Fibroblast of peridontal ligament (primary cell): Measurements from ENCODE around the gene TMEM18.
A peak's percentile ranks its signal among the peaks of the same experiment; 100 is the strongest.

Experiments used
- DNase-seq: peaks from one replicate; pipeline ENCODE4 v3.0.0-alpha.2; 2010; ENCODE audit errors: extremely low read depth

Gene TMEM18

DNA sequence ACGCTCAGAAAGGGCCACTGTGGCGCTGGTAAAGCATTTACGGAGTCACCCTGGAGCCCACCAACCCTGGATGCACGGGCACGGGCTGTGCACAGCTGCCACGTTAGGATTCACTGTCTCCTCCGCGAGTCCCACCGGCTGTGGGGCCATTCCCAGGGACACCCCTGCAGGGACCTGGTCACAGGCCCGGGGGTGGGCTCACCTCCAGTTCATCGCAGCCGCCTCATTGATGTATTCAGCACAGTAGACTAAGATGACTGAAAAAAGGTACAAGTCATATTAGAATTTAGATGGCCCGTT, 4.7 kb downstream of the TMEM18 start:
- no peak for DNase-seq

DNA sequence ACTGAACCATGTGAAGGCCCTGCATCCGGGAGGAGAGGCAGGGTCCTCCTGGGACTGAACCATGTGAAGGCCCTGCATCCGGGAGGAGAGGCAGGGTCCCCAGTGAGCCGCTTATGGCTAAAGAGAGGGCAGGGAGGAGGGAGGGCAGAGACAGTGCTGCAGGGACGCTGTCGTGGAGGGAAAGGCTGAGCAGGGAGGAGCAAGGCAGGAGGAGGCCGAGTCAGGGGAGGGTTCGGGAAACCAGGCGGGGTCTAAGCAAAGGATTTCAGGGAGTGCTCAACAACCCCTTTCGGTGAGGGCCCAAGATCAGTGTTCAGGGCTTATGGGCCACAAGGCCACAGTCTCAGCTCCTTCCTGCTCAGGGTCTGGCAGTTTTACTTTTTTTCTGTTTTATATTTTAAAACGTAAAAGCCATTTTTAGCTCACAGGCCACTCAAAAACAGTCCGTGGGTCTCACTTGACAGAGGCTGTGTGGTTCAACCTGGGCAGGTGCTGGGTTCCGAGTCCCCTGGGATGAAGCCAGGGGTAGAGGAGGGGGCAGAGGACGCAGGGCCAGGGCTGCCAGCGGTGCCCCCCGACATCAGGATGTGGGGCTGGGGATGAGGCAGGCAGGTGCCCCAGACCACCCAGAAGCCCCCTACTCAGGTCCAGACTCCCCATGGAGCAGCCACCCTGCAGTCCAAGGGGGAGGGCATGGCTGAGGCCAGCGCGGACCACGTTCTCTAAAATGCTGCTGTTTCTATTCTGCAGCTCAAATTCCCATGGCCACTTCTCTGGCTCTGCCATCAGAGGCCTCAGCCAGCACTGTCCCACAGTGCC, 5.2 kb downstream of the TMEM18 start:
- DNase-seq, result no peak

DNA sequence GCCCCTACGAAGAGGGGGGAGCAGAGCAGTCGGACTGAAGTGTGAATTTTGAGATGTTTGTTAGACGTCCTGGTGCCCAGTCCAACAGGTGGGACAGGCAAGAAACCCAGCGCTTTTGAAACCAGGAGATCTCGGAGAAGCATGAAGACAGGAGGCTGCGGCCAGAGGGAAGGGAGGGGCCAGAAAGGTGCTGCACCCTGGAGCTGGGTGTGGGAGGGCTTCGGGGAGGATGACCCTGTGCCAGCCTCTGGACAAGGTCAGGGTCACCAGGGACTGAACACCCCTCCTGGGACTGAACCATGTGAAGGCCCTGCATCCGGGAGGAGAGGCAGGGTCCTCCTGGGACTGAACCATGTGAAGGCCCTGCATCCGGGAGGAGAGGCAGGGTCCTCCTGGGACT, 6.1 kb downstream of the TMEM18 start:
- DNase-seq, result no peak

- no peak for DNase-seq
Measured at GRCh38 chr2:670637-671036, 6.6 kb downstream of the TMEM18 start.

- peak; percentile 58 for DNase-seq
Measured at GRCh38 chr2:669323-669722, 7.9 kb downstream of the TMEM18 start.

- no peak for DNase-seq
Measured at GRCh38 chr2:668000-668398, 9.2 kb downstream of the TMEM18 start.

GRCh38 chr2:667332-667999, 9.7 kb downstream of the TMEM18 start:
- peak; percentile 77 for DNase-seq

DNA sequence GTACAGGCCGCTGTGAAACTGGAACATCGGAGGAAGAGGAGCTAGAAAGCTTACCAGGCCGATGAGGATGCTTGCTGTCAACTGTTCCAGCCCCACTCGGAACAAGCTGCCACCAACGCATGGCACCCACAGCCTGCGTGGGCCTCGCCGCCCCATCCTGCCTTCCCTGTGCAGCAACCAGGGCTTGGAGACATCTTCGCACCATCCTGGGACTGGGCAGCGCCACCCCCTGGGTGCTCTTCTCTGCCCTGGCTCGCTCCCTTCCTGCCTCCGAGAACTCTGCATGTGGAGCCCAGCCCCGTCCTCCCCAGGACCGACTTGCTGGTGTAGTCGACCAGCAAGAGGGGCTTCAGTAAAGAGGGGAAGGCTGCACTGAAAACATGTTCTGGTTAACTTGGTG, 10.8 kb downstream of the TMEM18 start:
- no peak for DNase-seq

DNA sequence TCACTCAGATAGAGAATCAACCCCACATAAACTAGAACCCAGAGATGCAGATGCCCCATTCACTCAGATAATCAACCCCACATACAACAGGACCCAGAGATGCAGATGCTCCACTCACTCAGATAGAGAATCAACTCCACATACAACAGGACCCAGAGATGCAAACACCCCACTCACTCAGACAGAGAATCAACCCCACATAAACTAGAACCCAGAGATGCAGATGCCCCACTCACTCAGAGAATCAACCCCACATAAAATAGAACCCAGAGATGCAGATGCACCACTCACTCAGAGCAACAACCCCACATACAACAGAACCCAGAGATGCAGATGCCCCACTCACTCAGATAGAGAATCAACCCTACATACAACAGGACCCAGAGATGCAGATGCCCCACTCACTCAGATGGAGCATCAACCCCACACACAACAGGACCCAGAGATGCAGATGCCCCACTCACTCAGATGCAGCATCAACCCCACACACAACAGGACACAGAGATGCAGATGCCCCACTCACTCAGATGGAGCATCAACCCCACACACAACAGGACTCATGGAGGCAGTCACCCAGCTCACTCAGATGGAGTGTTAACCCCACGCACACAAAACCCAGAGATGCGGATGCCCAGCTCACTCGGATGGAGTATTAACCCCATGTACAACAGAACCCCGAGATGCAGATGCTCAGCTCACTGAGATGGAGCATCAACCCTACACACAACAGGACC, 11.7 kb downstream of the TMEM18 start:
- DNase-seq, result no peak

- no peak for DNase-seq
Measured at GRCh38 chr2:664063-664462, 13.1 kb downstream of the TMEM18 start.

DNA sequence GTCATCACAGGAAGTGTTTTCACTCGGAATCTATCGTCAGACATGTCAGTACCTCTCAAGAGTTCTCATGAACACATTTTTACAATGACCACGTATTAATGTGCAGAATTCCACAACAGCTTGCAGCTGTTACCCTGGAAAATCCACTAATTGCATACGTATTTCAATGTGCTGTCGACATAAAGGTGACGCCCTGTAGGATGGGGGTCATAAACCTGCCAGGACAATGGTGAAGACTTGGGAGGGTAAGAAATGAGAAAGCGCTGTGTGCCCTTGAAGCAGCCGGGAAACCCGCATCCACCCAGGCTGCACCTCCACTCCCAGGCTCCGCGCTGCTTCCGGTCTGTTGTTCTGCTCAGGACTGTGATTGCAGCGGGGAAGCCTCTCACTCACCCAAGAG, 14.0 kb downstream of the TMEM18 start:
- no peak for DNase-seq

GRCh38 chr2:661360-661635, 15.9 kb downstream of the TMEM18 start:
- DNase-seq, result no peak

DNA sequence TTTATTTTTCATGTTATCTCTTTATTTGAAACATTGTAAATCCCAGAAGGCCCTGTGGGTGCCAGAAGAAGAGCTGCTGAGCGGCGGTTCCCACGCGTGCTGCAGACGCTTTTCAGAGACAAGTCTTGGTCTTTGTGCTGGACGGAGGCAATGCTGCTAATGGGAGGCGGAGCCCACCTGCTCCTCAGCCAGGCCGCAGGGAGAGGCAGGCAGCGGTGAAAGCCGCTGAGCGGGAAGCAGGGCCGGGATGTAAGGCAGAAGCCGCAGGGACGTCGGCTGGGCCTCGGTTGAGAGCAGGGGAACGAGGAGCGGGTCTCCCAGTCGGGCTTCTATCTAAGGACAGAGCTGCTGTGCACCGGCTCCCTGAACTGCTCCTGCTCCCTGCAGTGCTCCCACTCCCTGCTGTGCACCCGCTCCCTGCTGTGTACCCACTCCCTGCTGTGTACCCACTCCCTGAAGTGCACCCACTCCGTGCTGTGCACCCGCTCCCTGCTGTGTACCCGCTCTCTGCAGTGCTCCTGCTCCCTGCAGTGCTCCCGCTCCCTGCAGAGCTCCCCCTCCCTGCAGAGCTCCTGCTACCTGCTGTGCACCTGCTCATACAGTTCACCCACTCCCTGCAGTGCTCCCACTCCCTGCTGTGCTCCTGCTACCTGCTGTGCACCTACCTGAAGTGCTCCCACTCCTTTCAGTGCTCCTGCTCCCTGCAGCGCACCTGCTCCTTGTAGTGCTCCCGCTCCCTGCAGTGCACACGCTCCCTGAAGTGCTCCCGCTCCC, 16.4 kb downstream of the TMEM18 start:
- no peak for DNase-seq

- DNase-seq, result no peak
Measured at GRCh38 chr2:660029-660428, 17.2 kb downstream of the TMEM18 start.

DNA sequence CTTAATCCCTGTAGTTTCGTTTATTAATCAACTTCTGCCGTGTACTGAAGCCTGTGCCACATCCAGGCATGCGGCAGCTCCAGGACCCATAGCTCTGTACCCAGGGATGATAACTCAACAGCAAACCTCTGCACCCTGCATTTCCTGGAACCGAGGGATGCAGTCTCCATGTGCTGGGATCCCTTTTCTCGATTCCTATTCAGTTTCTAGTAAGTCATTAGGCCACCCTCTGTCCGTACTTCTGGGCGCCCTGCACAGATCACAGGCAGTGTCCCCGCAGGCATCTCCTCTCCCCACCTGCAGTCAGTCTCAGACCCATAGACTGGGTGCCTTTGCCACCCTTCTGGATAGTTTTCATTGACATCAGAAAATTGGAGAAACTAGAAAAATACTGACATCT, 18.8 kb downstream of the TMEM18 start:
- no peak for DNase-seq

GRCh38 chr2:657766-658165, 19.4 kb downstream of the TMEM18 start:
- no peak for DNase-seq

DNA sequence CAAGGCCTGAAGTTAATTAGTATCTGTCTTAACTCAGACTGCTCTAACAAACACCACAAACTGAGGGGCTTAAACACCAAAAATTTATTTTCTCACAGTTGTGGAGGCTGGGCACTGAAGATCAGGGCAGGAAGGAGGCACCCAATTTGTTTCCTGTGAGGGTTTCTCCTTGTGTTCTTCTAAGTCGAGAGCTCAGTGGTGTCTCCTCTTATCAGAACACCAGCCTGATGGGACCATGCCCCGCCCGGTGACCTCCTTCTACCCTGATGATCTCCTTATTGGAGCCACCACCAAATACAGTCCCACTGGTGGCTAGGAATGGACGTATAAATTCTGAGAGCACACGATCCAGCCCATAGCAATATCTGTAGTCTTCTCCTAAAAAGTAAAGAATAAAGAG, 20.5 kb downstream of the TMEM18 start:
- DNase-seq, result no peak

- DNase-seq, result peak; percentile 35
Measured at GRCh38 chr2:655626-656025, 21.6 kb downstream of the TMEM18 start.

DNA sequence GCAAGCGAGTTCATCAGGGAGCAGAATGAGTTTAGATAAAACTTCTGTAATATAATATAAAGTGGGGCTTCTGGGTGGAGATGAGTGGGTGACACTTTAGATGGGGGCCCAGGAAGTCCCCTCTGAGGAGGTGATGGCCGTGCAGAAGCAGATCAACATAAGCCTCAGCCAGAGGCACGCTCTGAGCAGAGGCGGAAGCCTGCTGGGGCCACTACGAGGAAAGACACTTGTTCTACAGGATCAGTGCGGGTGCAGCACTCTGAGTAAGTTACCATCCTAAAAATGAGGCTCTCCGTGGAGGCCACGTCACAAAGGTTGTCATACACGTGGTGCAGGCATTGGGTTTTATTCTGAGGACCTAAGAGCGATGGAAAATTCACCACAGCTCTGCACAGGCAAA, 22.3 kb downstream of the TMEM18 start:
- DNase-seq, result no peak

- no peak for DNase-seq
Measured at GRCh38 chr2:653645-654425, 23.4 kb downstream of the TMEM18 start.

DNA sequence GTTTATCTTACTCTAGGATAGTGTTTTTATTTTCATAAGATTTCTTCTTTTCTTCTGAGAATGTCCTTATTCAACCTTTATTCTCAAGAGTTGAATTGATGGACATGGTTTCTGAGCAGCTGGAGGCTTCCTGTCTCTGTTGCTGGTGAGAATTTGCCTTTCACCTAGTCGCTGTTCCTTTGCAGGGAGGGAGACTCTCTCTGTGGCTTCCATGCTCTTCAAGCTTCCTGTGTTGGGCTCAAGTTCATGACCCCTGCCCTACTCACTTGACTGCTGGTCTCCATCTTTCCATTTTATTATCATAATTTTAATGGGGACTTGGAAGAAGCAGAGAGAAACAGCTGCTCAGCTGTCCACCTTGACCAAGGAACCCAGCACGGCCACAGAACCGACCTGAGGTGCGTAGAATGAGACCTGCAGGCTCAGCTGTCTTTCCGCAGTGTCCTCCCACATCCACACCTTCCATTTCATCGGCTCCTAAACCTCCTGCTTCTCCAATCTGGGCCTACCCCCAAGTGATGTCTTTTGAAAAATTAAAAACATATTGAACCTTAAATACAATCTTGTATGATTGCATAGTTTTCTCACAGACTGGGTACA, 24.2 kb downstream of the TMEM18 start:
- DNase-seq, result no peak
